Esophagus muscularis mucosa (tissue), 4 donors: ENCODE data around the gene PPP1R14B.

Source experiments
- CTCF ChIP-seq, 3 experiments: fragments of 200-600 bp in 2 of 3; fragments of 450-650 bp in 1 of 3; sonication (generic) in 2 of 3; IDR thresholded peaks; one replicate each; pipeline ENCODE4 v1.5.1; 2017 to 2019; ENCODE audit warnings: antibody characterized with exemption in 3 of 3, mild to moderate bottlenecking in 2 of 3, moderate library complexity in 1 of 3
- EP300 ChIP-seq: sonication (generic); formaldehyde crosslinking; IDR thresholded peaks from one replicate; pipeline ENCODE4 v1.6.1; 2017; ENCODE audit warnings: antibody characterized with exemption
- POLR2A ChIP-seq: fragments of 450-650 bp; IDR thresholded peaks from one replicate; pipeline ENCODE4 v1.6.1; 2017; ENCODE audit warnings: antibody characterized with exemption, moderate library complexity, mild to moderate bottlenecking, low read depth
- POLR2AphosphoS5 ChIP-seq, 2 donors: sonication (generic); formaldehyde crosslinking; IDR thresholded peaks; one replicate each; pipeline ENCODE4 v1.6.1; 2017; ENCODE audit warnings: antibody characterized with exemption in 2 of 2

DNA sequence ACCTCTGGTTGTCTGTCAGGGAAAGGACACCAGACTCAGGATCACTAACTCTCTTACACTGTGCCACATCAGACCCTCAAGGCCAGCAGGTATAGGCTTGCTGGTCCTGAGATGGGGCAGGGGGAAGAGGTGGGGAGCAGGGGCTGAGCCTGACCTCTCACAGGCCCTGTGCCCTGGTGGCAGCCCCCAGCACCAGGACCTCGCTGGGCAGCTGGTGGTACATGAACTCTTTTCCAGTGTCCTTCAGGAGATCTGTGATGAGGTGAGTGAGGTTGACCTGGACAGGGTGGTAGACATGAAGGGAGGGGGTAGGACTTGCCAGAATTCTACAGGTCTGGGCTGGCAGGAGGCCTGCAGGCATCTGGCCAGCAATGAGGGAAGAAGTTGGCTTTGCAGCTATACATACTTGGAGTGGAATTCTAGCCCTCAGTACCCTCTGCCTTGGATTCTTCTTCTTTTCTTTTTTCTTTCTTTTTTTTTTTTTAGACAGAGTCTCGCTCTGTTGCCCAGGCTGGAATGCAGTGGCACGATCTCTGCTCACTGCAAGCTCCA is 19.3 kb downstream of the PPP1R14B start:
- TF ChIP-seq CTCF (IDR thresholded peaks at IDR 0.05) (no peak), POLR2AphosphoS5 (IDR thresholded peaks at IDR 0.05) (no peak), POLR2A (no peak), EP300 (no peak)
